SK-N-SH (cell line): ENCODE measurements around the gene MLXIP.

Source experiments
- EP300 ChIP-seq, 2 experiments: IDR thresholded peaks; 2 replicates each; pipeline versions ENCODE4 v1.4.0 to v1.6.1; 2012; ENCODE audit warnings: borderline replicate concordance in 1 of 2, low read depth in 1 of 2, low read length in 1 of 2
- FOSL2 ChIP-seq: IDR thresholded peaks from 2 replicates; pipeline ENCODE4 v1.4.0; 2012; ENCODE audit warnings: low read depth, mild to moderate bottlenecking, moderate library complexity, borderline replicate concordance
- GABPA ChIP-seq: IDR thresholded peaks from 2 replicates; pipeline ENCODE4 v1.4.0; 2012; ENCODE audit warnings: low read depth, mild to moderate bottlenecking
- JUND ChIP-seq: IDR thresholded peaks from 2 replicates; pipeline ENCODE4 v1.4.0; 2012
- RCOR1 ChIP-seq: fragments of 150-350 bp; IDR thresholded peaks from 2 replicates; pipeline ENCODE4 v1.6.1; 2017; ENCODE audit warnings: antibody characterized with exemption, low read length
- RXRA ChIP-seq: IDR thresholded peaks from 2 replicates; pipeline ENCODE4 v1.4.0; 2012; ENCODE audit warnings: low read depth, mild to moderate bottlenecking, borderline replicate concordance
- TCF12 ChIP-seq: IDR thresholded peaks from 2 replicates; pipeline ENCODE4 v1.4.0; 2012
- TEAD4 ChIP-seq: IDR thresholded peaks from 2 replicates; pipeline ENCODE4 v1.4.0; 2012; ENCODE audit warnings: mild to moderate bottlenecking, borderline replicate concordance; ENCODE audit not compliant: insufficient read depth
- TF ChIP-seq, protein P1 (sequence below): fragments of 200-600 bp; sonication (generic); IDR thresholded peaks from 2 replicates; pipeline ENCODE4 v1.6.1; 2017; ENCODE audit warnings: antibody characterized with exemption, mild to moderate bottlenecking, moderate library complexity
- TF ChIP-seq, protein P2 (sequence below): IDR thresholded peaks from 2 replicates; pipeline ENCODE4 v1.4.0; 2012; ENCODE audit warnings: low read depth, borderline replicate concordance

DNA sequence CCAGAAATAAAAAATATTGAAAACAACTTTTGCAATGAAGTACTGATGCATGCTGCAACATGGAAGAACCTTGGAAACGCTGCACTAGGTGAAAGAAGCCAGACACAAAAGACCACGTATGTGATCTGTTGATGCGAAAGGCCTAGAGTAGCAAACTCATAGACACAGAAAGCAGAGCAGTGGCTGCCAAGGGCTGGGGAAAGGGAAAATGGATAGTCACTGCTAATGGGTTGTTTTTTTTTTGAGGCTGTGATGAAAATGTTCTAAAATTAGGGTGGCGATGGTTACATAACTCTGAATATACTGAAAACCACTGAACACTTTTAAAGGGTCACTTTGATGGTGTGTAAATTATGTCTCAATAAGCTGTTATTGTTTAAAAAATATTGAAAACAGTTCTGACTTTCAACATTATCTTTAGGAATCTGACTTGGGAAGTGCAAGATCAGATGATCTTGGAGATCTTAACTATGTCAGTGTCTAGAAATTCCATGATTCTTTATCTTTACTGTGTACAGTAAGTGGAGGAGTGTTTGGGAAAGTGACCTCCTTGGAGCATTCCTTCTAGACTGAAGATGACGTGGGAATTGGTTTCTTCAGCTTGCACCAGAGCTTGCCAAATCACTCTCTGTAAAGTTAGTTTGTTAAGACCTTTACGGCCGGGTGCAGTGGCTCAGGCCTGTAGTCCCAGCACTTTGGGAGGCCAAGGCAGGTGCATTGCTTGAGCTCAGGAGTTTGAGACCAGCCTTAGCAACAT lies 12.4 kb downstream of the MLXIP start:
- TF ChIP-seq EP300 (IDR thresholded peaks at IDR 0.05; ENCODE audit: borderline replicate concordance in 1 of 2, low read depth in 1 of 2, low read length in 1 of 2) (no peak), GABPA (no peak), JUND (no peak), FOSL2 (no peak), TCF12 (no peak), RCOR1 (no peak), TEAD4 (no peak), RXRA (no peak)
- TF ChIP-seq, protein P1, sequence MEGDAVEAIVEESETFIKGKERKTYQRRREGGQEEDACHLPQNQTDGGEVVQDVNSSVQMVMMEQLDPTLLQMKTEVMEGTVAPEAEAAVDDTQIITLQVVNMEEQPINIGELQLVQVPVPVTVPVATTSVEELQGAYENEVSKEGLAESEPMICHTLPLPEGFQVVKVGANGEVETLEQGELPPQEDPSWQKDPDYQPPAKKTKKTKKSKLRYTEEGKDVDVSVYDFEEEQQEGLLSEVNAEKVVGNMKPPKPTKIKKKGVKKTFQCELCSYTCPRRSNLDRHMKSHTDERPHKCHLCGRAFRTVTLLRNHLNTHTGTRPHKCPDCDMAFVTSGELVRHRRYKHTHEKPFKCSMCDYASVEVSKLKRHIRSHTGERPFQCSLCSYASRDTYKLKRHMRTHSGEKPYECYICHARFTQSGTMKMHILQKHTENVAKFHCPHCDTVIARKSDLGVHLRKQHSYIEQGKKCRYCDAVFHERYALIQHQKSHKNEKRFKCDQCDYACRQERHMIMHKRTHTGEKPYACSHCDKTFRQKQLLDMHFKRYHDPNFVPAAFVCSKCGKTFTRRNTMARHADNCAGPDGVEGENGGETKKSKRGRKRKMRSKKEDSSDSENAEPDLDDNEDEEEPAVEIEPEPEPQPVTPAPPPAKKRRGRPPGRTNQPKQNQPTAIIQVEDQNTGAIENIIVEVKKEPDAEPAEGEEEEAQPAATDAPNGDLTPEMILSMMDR: no peak
- TF ChIP-seq, protein P2, sequence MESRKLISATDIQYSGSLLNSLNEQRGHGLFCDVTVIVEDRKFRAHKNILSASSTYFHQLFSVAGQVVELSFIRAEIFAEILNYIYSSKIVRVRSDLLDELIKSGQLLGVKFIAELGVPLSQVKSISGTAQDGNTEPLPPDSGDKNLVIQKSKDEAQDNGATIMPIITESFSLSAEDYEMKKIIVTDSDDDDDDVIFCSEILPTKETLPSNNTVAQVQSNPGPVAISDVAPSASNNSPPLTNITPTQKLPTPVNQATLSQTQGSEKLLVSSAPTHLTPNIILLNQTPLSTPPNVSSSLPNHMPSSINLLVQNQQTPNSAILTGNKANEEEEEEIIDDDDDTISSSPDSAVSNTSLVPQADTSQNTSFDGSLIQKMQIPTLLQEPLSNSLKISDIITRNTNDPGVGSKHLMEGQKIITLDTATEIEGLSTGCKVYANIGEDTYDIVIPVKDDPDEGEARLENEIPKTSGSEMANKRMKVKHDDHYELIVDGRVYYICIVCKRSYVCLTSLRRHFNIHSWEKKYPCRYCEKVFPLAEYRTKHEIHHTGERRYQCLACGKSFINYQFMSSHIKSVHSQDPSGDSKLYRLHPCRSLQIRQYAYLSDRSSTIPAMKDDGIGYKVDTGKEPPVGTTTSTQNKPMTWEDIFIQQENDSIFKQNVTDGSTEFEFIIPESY: no peak
